HG02623 (cell line): ENCODE measurements around the gene CEMIP.

Experiments used
- ATAC-seq: cut with Tn5 transposase; IDR thresholded peaks from one replicate; pipeline ENCODE4 v1.9.1; 2021; ENCODE audit warnings: moderate library complexity; ENCODE audit not compliant: unreplicated experiment

CEMIP gene

GRCh38 chr15:80785811-80786354 lies 6.7 kb downstream of the CEMIP start:
- ATAC-seq: no peak

GRCh38 chr15:80787316-80787715 lies 8.1 kb downstream of the CEMIP start:
- no peak for ATAC-seq

GRCh38 chr15:80788536-80788935 lies 9.4 kb downstream of the CEMIP start:
- ATAC-seq: no peak

GRCh38 chr15:80789296-80789695 lies 10.1 kb downstream of the CEMIP start:
- no peak for ATAC-seq

- ATAC-seq: no peak
Observed at GRCh38 chr15:80789796-80790195, 10.6 kb downstream of the CEMIP start.

- no peak for ATAC-seq
Observed at GRCh38 chr15:80790236-80790635, 11.1 kb downstream of the CEMIP start.

GRCh38 chr15:80791004-80791403 lies 11.8 kb downstream of the CEMIP start:
- no peak for ATAC-seq

GRCh38 chr15:80796407-80796806 lies 17.2 kb downstream of the CEMIP start:
- no peak for ATAC-seq

- ATAC-seq: no peak
Observed at GRCh38 chr15:80798911-80799310, 19.7 kb downstream of the CEMIP start.

- ATAC-seq: no peak
Observed at GRCh38 chr15:80800067-80800466, 20.9 kb downstream of the CEMIP start.

- no peak for ATAC-seq
Observed at GRCh38 chr15:80801891-80802680, 22.9 kb downstream of the CEMIP start.

- no peak for ATAC-seq
Observed at GRCh38 chr15:80803580-80804525, 24.7 kb downstream of the CEMIP start.

- ATAC-seq: no peak
Observed at GRCh38 chr15:80804970-80805495, 25.9 kb downstream of the CEMIP start.

- ATAC-seq: no peak
Observed at GRCh38 chr15:80811781-80812315, 32.7 kb downstream of the CEMIP start.

- ATAC-seq: no peak
Observed at GRCh38 chr15:80815106-80815505, 35.9 kb downstream of the CEMIP start.

GRCh38 chr15:80816049-80816653 lies 37.0 kb downstream of the CEMIP start:
- ATAC-seq: no peak

GRCh38 chr15:80816936-80817335 lies 37.8 kb downstream of the CEMIP start:
- no peak for ATAC-seq

- no peak for ATAC-seq
Observed at GRCh38 chr15:80817901-80818300, 38.7 kb downstream of the CEMIP start.

GRCh38 chr15:80819001-80819400 lies 39.8 kb downstream of the CEMIP start:
- ATAC-seq: no peak

- ATAC-seq: no peak
Observed at GRCh38 chr15:80820092-80820491, 40.9 kb downstream of the CEMIP start.

- ATAC-seq: no peak
Observed at GRCh38 chr15:80822256-80822655, 43.1 kb downstream of the CEMIP start.
